HL-60 (cell line): ENCODE measurements around the gene EPHA4.

Source experiments
- DNase-seq, 2 experiments: peaks; one replicate each; pipeline ENCODE4 v3.0.0-alpha.2; 2010 to 2020; ENCODE audit warnings: low read depth in 1 of 2, low spot score in 1 of 2
- H3K27ac ChIP-seq: fragments of 250-450 bp; sonication (Bioruptor Pico); replicated peaks from 2 replicates; pipeline ENCODE4 v1.5.1; 2020; ENCODE audit warnings: mild to moderate bottlenecking, moderate library complexity
- H3K27me3 ChIP-seq: fragments of 250-450 bp; sonication (Bioruptor Pico); 2 replicates; pipeline ENCODE4 v1.5.1; 2021; ENCODE audit warnings: mild to moderate bottlenecking, moderate library complexity; ENCODE audit not compliant: insufficient read depth, poor library complexity, severe bottlenecking
- H3K4me3 ChIP-seq: replicated peaks from 2 replicates; pipeline ENCODE4 v1.5.1; 2011; ENCODE audit warnings: mild to moderate bottlenecking, control low read depth, low read length; ENCODE audit not compliant: insufficient read depth
- CTCF ChIP-seq: IDR thresholded peaks from one replicate; pipeline ENCODE4 v1.5.1; 2011; ENCODE audit warnings: low read length, control low read depth, inconsistent platforms; ENCODE audit not compliant: insufficient read depth
- GABPA ChIP-seq: IDR thresholded peaks from 2 replicates; pipeline ENCODE4 v1.6.1; 2012; ENCODE audit warnings: low read depth
- POLR2AphosphoS5 ChIP-seq: IDR thresholded peaks from 2 replicates; pipeline ENCODE4 v1.6.1; 2012; ENCODE audit warnings: low read depth
- REST ChIP-seq: IDR thresholded peaks from 2 replicates; pipeline ENCODE4 v1.6.1; 2012; ENCODE audit warnings: low read depth; ENCODE audit not compliant: insufficient replicate concordance
- SPI1 ChIP-seq: IDR thresholded peaks from 2 replicates; pipeline ENCODE4 v1.6.1; 2012; ENCODE audit warnings: low read depth, mild to moderate bottlenecking, borderline replicate concordance

Gene EPHA4

GRCh38 chr2:221562226-221562625 is 9.9 kb downstream of the EPHA4 start:
- no peak overlapping the region for H3K4me3 ChIP-seq
- TF ChIP-seq POLR2AphosphoS5 (no peak), CTCF (no peak), SPI1 (no peak), REST (no peak), GABPA (no peak)
- H3K27me3 ChIP-seq, result peaks cover under 1% of the 10 kb centered on the region
- no peak for DNase-seq
- no peak overlapping the region for H3K27ac ChIP-seq

GRCh38 chr2:221561770-221562169 is 10.3 kb downstream of the EPHA4 start:
- Histone ChIP-seq H3K4me3 (no peak overlapping the region), H3K27ac (no peak overlapping the region), H3K27me3 (no peaks in the 10 kb centered on the region)
- DNase-seq, result no peak
- TF ChIP-seq REST, result no peak
- no peak for TF ChIP-seq GABPA
- TF ChIP-seq SPI1, result no peak
- no peak for TF ChIP-seq POLR2AphosphoS5
- TF ChIP-seq CTCF, result no peak

GRCh38 chr2:221559991-221560390 is 12.1 kb downstream of the EPHA4 start:
- no peak for DNase-seq
- H3K27ac ChIP-seq, result no peak overlapping the region
- H3K27me3 ChIP-seq, result no peaks in the 10 kb centered on the region
- TF ChIP-seq CTCF, result no peak
- no peak for TF ChIP-seq POLR2AphosphoS5
- TF ChIP-seq SPI1, result no peak
- no peak for TF ChIP-seq GABPA
- TF ChIP-seq REST, result no peak
- H3K4me3 ChIP-seq, result no peak overlapping the region
